BE2C (cell line): Measurements from ENCODE around the gene MTR.

Source experiments
- DNase-seq: peaks from one replicate; pipeline ENCODE4 v3.0.0-alpha.2; 2020
- H3K27me3 ChIP-seq: fragments of 250-450 bp; sonication (Bioruptor Pico); 2 replicates; pipeline ENCODE4 v1.5.1; 2020; ENCODE audit warnings: mild to moderate bottlenecking
- H3K36me3 ChIP-seq: fragments of 250-450 bp; sonication (Bioruptor Pico); 2 replicates; pipeline ENCODE4 v1.5.1; 2020; ENCODE audit warnings: mild to moderate bottlenecking
- H3K4me1 ChIP-seq: fragments of 250-450 bp; sonication (Bioruptor Pico); 2 replicates; pipeline ENCODE4 v1.5.1; 2020
- H3K4me3 ChIP-seq: 2 replicates; pipeline ENCODE4 v1.5.1; 2011; ENCODE audit warnings: low read depth, low read length
- H3K9me3 ChIP-seq: fragments of 250-450 bp; sonication (Bioruptor Pico); 2 replicates; pipeline ENCODE4 v1.5.1; 2020
- TF ChIP-seq, protein P1 (sequence below): IDR thresholded peaks from 2 replicates; pipeline ENCODE4 v1.5.1; 2012; ENCODE audit warnings: mild to moderate bottlenecking, low read depth, low read length

MTR gene

DNA sequence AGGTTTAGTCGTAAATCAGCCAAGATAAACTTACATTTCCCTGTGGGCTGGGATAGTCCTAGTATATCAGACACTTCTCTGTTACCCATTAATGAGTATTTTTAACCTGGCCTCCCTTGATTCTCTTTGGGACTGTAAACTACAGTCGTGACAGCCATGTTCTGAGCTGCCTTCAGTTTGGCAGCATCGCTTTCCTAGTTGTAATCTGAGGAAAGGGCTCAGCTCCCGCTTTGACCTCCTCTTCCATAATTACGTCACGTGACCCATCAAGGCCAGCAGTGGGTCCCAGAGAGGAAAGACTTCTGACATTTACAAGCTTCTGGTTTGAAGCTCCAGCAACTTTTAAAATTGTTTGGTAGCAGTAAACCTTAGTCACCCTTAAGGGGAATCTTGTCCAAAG, 34.6 kb upstream of the MTR start:
- Histone ChIP-seq H3K27me3 (no peaks in the 10 kb centered on the region), H3K9me3 (no peaks in the 10 kb centered on the region), H3K4me1 (no peaks in the 10 kb centered on the region), H3K4me3 (no peak overlapping the region), H3K36me3 (no peaks in the 10 kb centered on the region)
- TF ChIP-seq, protein P1, sequence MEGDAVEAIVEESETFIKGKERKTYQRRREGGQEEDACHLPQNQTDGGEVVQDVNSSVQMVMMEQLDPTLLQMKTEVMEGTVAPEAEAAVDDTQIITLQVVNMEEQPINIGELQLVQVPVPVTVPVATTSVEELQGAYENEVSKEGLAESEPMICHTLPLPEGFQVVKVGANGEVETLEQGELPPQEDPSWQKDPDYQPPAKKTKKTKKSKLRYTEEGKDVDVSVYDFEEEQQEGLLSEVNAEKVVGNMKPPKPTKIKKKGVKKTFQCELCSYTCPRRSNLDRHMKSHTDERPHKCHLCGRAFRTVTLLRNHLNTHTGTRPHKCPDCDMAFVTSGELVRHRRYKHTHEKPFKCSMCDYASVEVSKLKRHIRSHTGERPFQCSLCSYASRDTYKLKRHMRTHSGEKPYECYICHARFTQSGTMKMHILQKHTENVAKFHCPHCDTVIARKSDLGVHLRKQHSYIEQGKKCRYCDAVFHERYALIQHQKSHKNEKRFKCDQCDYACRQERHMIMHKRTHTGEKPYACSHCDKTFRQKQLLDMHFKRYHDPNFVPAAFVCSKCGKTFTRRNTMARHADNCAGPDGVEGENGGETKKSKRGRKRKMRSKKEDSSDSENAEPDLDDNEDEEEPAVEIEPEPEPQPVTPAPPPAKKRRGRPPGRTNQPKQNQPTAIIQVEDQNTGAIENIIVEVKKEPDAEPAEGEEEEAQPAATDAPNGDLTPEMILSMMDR, result no peak
- DNase-seq, result no peak

DNA sequence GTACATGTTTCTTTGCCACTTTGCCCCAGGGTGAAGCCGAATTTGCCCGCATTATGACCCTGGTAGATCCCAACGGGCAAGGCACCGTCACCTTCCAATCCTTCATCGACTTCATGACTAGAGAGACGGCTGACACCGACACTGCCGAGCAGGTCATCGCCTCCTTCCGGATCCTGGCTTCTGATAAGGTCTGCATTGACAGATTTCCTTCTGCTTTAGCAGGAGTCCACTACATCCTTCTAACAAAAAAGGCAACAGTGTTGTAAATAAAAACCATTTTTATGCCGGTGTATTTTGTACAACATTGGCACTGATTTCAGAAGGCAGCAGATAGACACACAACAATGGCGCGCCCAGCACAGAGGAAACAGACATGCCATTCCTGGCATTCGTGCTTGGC, 34.1 kb upstream of the MTR start:
- Histone ChIP-seq H3K4me1 (no peaks in the 10 kb centered on the region), H3K36me3 (no peaks in the 10 kb centered on the region), H3K27me3 (no peaks in the 10 kb centered on the region), H3K4me3 (no peak overlapping the region), H3K9me3 (no peaks in the 10 kb centered on the region)
- DNase-seq, result no peak
- TF ChIP-seq, protein P1, result no peak

DNA sequence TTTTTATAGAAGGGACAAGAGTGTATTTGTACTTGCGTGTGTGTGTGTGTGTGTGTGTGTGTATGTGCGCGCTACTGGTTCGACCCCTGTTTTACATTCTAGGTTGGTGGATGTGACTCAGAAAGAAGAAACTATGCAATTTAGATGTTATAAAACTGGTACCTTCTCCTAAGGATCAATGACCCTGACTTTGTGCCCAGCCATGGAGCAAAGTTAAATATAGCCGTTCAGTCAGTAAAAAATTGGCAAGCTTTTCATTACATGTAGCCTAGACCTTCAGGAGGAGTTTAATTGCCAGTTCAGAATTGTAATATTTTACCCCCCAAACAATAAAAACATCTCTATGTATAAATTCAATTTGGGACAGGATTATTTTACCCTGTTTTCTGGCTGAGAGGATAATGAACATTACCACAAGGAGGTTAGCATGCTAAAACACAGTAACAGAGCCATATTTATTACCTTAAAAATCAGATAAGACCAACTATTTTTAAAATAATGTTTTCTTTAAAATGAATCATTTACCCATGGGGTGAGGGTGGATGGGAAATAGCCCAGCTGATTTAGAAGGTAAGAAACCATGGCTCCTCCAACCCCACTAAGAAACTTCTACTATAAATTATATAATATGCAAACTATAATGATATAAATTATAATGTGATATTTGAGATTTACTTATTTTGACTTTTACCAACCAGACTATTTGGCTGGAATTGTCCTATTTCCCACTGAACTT, 33.5 kb upstream of the MTR start:
- no peaks in the 10 kb centered on the region for H3K4me1 ChIP-seq
- no peaks in the 10 kb centered on the region for H3K9me3 ChIP-seq
- DNase-seq, result no peak
- H3K4me3 ChIP-seq, result no peak overlapping the region
- no peaks in the 10 kb centered on the region for H3K36me3 ChIP-seq
- H3K27me3 ChIP-seq, result no peaks in the 10 kb centered on the region
- TF ChIP-seq, protein P1, result no peak

DNA sequence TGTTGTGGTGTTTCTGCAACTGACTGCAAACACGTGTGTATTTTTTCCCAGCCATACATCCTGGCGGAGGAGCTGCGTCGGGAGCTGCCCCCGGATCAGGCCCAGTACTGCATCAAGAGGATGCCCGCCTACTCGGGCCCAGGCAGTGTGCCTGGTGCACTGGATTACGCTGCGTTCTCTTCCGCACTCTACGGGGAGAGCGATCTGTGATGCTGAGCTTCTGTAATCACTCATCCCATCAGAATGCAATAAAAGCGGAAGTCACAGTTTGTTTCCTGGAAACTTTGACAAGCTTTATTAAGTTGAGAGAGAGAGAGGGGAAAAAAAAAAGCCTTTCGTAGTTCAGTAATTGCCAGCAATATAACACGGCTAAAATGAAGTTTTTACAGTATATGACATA, 32.7 kb upstream of the MTR start:
- no peak overlapping the region for H3K4me3 ChIP-seq
- no peaks in the 10 kb centered on the region for H3K27me3 ChIP-seq
- no peaks in the 10 kb centered on the region for H3K36me3 ChIP-seq
- H3K4me1 ChIP-seq, result no peaks in the 10 kb centered on the region
- no peaks in the 10 kb centered on the region for H3K9me3 ChIP-seq
- TF ChIP-seq, protein P1, result no peak
- DNase-seq, result no peak

DNA sequence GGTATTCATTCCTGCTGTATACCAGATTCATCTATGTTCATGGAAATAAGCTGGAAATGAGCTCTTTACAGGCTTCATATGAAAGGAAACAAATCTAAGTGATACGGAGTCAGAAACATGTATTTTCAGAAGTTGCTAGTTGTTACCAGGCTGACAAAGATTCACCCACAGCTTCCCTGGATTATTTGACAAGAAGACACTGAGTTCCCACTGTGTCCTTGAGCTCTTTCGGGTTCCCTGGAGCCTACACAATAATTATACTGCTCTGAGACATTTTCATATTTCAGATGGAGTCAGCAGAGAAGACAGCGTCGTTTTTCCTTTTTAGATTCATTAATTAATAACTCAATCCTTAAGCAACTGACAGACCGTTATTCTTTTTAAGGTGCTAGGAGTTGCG, 29.3 kb upstream of the MTR start:
- TF ChIP-seq, protein P1, result no peak
- no peaks in the 10 kb centered on the region for H3K36me3 ChIP-seq
- no peak for DNase-seq
- H3K4me1 ChIP-seq, result no peaks in the 10 kb centered on the region
- H3K27me3 ChIP-seq, result no peaks in the 10 kb centered on the region
- no peak overlapping the region for H3K4me3 ChIP-seq
- H3K9me3 ChIP-seq, result no peaks in the 10 kb centered on the region

DNA sequence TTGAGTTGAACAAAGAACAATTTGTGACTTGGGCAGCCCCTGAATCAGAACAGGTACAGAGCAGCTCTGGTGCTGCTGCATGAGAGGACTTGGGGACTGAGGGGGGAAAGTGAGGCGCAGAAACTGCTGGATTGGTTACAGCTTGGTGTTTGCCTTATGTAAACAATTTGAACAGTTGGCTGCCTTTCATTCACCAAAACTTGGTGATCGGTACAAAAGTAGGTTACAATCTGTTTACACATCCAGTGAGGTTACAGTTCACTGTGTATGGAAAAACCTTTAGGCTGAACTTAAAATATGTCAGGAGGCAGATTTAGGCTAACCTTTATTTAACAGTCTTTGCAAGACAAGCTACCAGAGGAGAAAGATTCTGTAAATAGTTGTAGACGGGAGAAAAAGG, 28.6 kb upstream of the MTR start:
- no peak for DNase-seq
- Histone ChIP-seq H3K36me3 (no peaks in the 10 kb centered on the region), H3K27me3 (no peaks in the 10 kb centered on the region), H3K4me3 (no peak overlapping the region), H3K4me1 (no peaks in the 10 kb centered on the region), H3K9me3 (no peaks in the 10 kb centered on the region)
- TF ChIP-seq, protein P1, result no peak
